HG02885 (cell line): Measurements from ENCODE around the gene INTS6L.

ENCODE experiments used
- ATAC-seq: cut with Tn5 transposase; IDR thresholded peaks from one replicate; pipeline ENCODE4 v1.9.1; 2021; ENCODE audit warnings: mild to moderate bottlenecking; ENCODE audit not compliant: unreplicated experiment, poor library complexity

INTS6L gene, protein sequence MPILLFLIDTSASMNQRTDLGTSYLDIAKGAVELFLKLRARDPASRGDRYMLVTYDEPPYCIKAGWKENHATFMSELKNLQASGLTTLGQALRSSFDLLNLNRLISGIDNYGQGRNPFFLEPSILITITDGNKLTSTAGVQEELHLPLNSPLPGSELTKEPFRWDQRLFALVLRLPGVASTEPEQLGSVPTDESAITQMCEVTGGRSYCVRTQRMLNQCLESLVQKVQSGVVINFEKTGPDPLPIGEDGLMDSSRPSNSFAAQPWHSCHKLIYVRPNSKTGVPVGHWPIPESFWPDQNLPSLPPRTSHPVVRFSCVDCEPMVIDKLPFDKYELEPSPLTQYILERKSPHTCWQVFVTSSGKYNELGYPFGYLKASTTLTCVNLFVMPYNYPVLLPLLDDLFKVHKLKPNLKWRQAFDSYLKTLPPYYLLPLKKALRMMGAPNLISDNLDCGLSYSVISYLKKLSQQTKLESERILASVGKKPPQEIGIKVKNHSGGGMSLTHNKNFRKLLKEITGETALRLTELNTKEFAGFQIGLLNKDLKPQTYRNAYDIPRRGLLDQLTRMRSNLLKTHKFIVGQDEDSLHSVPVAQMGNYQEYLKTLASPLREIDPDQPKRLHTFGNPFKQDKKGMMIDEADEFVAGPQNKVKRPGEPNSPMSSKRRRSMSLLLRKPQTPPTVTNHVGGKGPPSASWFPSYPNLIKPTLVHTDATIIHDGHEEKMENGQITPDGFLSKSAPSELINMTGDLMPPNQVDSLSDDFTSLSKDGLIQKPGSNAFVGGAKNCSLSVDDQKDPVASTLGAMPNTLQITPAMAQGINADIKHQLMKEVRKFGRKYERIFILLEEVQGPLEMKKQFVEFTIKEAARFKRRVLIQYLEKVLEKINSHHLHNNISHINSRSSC

GRCh38 chrX:135520553-135521404 lies at the start of gene INTS6L:
TSS of gene INTS6L (plus strand) at chrX:135520660. CDS start at chrX:135520993, 333 bp downstream.
- ATAC-seq = peak; percentile 75

DNA sequence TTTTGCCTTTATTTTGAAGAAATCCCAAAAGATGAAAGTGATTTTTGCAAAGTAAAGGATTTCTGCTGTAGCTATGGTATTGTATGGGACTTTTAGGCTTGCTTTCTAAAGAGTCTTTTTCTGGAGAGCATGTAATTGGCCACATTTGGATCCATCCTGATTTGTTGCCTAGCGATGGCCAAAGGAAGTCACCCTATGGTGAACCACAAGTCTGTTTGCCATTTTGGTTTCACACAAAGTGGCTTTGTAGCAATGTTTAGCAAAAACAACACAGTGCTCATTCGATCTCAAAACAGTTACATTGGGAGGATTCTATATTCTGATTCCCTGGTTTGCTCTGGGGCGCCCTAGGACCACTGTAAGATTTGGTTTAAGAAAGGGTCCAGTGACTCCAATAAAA lies 44.1 kb upstream of the INTS6L start:
- no peak for ATAC-seq

- no peak for ATAC-seq
Observed at GRCh38 chrX:135477576-135477975, 42.9 kb upstream of the INTS6L start.

DNA sequence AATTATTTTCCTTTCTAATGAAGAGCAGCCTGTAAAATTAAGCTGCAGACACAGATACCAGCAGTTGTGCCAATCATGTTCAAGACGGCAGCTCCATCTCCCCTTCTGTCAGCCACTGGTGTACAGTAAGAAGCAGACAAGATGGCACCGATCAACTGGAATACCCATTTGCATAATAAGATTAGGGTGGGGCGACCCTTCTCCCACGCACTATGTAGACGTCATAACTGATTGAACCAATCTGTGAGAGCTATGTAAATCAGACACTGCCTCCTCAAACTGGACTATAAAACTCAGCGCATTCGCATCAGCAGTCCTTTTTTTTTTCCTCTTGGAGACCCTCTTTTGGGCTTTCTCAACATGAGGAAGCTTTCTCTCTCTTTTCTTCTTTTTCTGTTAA lies 40.4 kb upstream of the INTS6L start:
- ATAC-seq = no peak

DNA sequence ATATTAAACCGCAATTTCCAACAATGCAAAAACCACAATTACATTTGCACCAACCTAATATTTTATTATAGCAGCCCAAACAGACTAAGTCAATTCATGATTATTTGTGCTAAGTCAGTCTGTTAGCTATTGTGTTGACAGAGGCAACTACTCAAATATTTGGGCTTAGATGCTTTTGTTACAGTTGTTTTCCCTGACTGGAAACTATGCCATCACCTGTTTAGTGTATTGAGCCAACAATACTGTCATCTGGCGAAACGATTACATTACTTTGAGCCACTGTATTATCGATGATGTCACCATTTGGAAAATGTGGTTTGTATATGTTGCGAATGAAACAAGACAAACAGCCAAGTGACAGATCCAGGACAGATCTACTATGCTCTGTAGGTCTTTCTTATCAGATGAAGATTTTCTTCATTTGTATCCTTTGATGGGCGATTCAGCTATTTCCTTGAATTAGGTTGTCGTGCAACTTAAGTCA lies 38.7 kb upstream of the INTS6L start:
- no peak for ATAC-seq

- no peak for ATAC-seq
Observed at GRCh38 chrX:135484641-135485289, 35.7 kb upstream of the INTS6L start.

DNA sequence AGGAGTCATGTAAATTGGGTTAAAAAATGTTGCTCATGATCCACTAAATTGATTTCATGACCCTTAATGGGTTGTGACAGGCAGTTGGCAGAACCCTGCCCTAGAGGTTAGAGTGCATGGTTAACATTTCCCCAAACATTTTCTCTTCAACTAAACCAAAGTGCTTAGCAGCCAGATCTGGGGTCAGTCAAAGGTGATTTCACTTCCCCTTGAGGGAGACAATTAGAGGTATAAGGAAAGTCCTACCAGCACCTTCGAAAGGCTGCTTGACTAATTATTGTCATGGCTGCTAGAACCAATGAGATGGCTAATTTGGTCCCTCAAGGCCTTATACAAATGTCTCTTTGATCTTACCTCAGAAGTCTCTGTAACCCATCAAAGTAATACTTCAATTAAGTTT lies 30.9 kb upstream of the INTS6L start:
- ATAC-seq = peak; percentile 79

GRCh38 chrX:135490979-135491514 lies 29.4 kb upstream of the INTS6L start:
- peak; percentile 33 for ATAC-seq

GRCh38 chrX:135494453-135494852 lies 26.0 kb upstream of the INTS6L start:
- ATAC-seq = no peak

- ATAC-seq = no peak
Observed at GRCh38 chrX:135497736-135498135, 22.7 kb upstream of the INTS6L start.

DNA sequence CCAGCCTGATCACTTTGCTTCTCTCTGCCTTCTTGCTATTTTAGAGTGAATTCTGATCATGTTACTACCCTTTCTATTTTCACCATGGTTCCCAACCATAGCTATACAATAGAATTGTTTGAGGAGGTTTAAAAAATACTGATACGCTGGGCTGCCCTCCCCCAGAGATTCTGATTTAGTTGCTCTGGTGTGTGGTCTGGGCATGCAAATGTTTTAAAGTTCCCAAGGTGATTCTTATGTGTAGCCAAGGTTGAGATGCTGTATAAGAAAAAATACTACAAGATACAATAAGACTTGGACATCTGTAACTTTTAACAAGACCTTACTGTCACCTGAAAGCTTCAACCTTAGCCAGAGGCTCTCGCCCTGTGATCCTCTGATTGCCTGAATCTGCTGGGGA lies 22.2 kb upstream of the INTS6L start:
- ATAC-seq = peak; percentile 64

DNA sequence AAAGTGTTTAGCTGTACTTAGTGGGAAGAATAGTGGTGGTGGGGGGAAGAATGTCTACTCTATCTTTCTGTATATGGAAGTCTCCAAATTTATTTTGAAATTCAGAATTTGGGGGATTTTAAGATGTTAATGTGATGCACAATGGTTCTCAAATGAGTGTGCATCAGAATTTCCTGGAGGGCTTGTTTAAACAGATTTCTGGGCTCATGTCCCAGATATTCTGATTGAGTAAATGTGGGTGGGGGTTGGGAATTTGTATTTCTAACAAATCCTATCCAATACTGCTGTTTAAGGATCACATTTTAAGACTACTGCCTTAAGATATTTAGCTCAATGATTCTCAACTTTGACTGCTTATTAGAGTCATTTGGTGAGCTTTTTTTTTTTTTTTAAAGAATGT lies 15.1 kb upstream of the INTS6L start:
- ATAC-seq = no peak

GRCh38 chrX:135509885-135510284 lies 10.6 kb upstream of the INTS6L start:
- ATAC-seq = no peak

DNA sequence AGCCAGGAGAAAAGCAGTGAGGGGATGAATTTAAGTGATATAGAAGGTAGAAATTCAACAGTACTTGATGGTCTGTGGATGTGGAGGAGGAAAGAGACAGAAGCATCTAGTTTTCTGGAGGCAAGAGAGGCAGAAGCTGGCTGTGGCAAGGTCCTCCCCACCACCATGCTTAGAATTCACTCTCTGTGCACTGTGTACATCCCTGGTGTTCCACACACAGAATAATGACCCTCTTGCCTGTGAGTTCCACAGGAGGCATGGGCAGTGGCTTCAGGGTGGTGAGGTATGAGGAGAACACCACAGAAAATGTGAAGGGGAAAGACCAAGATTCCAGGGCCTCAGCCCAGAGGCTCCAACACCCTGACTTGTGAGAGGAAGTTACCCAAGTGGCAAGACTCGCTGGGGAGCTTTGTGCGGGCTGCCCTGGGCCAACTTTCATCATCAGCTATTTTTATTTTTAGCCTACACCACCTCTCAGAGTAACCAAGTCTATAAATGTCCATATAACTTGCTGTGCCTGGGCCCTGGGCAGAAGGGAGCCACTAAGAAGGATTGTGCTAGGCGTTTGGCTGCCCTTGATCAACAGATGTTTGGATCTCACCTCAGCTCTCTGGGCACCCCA lies 7.8 kb upstream of the INTS6L start:
- ATAC-seq = no peak

GRCh38 chrX:135513130-135513515 lies 7.3 kb upstream of the INTS6L start:
- ATAC-seq = no peak

DNA sequence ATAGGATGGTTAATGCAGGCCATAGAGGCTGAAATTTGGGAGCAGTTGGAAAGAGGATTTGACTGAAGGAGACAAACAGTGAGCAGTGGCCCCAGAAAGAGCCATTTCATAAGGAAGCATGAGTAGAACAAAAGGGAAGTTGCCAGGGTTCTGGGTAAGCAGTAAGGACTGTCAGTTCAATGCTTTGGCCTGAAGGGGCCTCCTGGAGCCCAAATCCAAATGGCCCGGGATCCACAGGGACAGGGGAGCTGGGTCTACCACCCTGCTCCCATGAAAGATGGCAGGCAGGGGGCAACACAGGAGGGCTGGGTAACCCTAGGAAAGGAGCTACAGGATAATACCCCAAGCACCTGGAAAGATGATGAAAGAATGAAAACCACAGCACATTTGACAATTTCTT lies 4.1 kb upstream of the INTS6L start:
- no peak for ATAC-seq

DNA sequence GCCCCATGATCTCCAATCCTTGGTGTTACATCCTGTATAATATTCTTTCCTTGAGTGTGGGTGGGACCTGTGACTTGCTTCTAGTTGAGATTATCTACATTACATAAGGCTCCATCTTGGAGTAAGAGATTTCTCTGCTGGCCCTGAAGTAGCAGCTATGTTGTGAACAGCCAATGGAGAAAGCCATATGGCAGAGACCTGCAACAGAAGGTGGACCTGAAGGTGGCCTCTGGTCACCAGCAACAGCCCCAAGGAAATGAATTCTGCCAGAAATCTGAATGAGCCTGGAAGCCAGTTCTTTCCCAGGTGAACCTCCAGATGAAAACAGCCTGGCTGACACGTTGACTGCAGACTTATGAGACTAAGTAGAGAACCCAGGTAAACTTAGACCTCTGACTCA lies 2.3 kb upstream of the INTS6L start:
- ATAC-seq = no peak

GRCh38 chrX:135520022-135520552 lies 373 bp upstream of the INTS6L start:
- no peak for ATAC-seq
